Mucosa of gallbladder (tissue), 1 donor: ENCODE measurements around the gene MIB1. TPM values are rescaled to one million over a fixed set of nuclear protein-coding genes. Genes with fewer than 3 reads are reported as not detected.
"Not testable (repeated sequence)": the region's sequence is repeated elsewhere in the genome, so short reads cannot be mapped to it uniquely, and the experiment has no call there.

Experiments used
- DNase-seq: peaks from one replicate; pipeline ENCODE4 v3.0.0-alpha.2; 2020; ENCODE audit warnings: low spot score
- total RNA-seq: library from RNA; stranded (reverse); gene quantifications from one replicate; pipeline ENCODE4 v1.2.1, GENCODE V29; 2021
- donor health status: DM: no; HTN: no; CAD: no.

The MIB1 gene
- total RNA-seq = 37.9 TPM

DNA sequence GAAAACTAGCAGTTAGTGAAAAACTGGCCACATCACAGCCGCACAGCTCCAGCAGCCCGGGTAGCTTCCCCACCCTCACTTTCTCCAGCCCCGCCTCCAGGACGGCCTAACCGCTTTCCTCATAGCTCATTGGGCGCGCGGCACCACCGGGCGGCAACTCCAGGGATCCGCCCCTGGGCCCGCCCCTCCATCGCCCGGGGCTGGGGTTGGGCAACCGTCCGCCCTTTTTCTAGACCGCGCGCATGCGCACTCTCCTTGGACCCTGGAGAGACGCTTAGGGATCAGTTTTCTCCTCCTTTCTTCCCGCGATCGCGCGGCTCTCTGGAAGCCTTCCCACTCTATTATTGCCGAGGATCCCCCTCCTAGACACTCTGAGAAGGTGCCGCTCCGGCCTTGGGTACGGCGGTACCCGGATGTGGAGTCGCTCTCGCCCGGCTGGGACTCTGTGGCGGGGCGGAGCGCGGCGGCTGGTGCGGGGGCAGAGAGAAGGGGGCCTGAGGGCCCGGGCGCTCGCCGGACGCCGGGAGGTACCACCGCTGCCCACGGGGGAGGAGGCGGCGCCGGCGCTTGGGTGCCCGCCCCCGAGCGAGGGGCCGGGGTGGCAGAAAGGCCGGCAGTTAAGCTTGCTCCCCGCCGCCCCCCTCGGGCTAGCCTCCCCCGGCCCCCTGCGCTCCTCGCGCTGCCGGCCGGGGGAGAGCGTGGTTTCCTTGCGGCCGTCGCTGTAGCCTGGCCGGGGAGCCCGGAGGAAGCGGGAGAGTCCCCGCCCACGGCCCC, at the start of gene MIB1:
MIB1 (plus strand) TSS at position 255 of the 774 bp plus-strand sequence. CDS start 792 bp downstream, outside the sequence.
- peak; percentile 98 for DNase-seq

DNA sequence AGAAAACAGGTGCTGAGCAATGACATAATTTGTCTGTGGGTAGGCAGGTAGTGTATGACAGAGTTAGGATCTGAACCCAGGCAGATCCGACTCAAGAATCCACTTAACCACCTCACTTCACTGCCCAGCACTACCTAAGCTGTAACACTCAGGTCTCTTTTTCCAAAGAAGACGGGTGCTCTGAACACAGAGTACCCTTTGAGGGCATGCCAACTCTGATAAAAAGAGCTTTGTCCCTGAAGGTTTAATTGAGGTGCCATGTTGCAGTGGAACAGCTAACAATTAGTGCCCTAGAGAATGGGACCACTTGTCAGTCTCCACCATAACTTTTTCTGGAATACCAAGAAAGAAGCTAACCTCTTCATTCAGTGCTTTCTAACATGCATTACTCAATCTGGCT, 47.3 kb upstream of the MIB1 start:
- no peak for DNase-seq

DNA sequence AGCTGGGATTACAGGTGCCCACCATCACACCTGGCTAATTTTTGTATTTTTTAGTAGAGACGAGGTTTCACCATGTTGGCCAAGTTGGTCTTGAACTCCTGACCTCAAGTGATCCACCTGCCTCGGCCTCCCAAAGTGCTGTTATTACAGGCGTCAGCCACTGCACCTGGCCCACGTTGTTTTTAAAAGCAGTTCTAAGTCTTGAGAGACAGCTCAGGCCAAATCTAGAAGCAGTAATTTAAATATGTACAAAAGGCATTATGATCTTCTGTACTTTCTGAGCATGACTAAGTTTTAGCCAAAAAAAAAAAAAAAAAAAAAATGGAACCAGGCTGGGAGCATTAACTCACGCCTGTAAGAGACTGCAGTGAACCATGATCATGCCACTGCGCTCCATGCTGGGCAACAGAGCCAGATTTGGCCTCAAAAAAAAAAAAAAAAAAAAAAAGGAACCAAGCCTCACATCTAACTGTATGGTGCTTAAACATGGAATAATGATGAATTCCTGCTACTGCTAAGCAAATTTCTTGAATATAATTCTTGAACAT, 40.0 kb upstream of the MIB1 start:
- DNase-seq = no peak

DNA sequence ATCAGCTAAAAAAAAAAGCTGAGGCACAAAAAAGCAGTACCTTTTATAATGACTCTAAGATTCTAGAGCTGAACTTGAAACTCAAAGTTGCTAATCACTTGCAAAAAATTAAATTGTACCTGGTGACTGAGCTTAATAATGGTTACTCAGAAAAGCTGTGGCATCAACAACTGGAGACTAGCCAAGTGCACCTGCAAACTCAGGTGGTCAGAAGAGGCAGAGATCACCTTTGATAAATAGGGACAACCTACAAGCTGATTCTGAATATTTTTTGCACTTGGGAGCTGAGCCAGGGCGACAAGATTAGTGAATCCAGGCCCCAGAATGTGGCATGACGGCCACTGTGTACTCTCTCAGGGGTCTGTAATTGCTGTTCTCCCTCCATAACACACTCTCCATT, 39.0 kb upstream of the MIB1 start:
- no peak for DNase-seq

DNA sequence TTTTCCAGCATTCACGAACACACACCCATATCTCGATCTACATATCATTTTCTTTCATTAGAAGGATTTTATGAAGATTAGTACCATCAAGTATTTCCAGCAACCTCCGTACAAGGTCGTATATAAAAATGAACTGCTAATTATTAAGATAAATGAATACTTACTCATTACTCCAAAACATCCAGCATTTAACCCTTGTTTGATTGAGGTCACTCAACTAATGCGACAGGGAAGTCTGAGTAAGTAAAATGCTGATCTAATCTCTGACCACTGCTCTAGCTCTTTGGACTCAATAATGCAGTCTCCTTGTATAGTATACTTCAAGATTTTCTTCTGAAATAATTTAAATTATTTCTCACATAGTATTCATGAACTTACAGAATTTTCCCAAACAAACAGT, 38.0 kb upstream of the MIB1 start:
- no peak for DNase-seq

DNA sequence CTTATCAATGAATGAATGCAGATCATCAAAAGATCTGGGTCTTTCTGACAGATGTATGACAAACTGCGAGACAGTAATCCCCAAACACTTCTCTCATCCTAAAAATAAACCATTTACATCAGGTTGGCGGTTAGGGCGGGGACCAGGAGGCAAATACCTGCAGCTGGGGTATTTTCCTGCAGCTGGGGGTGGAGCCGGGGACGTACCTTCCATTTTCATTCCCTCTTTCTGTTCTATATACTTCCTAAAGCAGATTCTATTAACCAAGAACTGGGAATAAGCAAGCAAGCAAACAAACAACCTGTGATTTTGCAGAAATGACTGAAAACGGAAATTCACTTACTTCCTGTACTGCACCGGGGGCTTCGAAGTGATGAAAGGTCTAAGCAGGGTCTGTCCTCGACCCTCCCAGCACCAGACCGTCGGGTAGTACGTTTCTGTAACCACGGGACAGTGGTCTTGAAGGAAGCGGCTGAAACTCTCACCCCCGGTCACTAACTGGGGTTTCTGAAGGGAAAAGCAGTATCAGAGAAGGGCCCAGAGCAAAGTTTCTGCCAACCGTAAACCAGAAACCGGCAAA, 37.3 kb upstream of the MIB1 start:
- DNase-seq = no peak

DNA sequence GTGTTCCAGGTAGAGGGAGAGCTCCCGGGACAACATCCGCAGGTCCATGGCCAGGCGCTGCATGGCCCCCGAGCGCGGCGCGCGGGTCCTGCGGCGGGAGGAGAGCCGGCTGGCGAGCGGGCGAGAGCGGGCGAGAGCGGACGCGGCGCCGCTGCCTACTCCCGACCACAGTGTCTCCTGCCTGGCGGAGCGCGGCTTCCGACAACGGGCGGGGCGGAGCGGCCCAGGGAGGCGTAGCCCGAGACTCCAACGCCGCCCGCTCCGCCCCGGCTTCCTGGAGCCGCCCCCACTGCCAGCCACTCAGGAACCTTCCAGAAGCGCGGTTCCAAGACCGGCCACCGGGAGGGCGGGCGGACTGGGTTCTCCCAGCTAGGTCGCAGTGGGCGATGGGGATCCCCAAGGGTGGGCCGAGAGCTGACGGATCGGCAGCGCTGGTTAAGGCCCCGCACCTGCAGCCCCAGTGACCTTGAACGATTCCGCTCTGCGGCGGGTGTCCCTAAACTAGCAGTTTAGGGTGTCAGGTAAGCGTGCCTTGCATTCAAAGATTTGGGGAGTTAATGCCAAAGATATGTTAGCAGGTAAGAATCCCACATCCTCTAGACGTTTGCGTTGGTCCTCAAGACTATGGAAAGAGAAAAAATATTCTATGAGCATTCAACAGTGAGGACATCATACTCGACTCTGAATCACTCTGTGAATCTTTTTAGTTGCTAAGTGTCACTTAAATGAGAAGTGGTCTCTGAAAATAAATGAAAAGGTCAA, 35.8 kb upstream of the MIB1 start, which contains the start of gene ABHD3:
ABHD3 (minus strand) TSS at position 172 of the 762 bp plus-strand sequence; CDS start at position 63, 109 bp downstream.
- peak; percentile 94 for DNase-seq

DNA sequence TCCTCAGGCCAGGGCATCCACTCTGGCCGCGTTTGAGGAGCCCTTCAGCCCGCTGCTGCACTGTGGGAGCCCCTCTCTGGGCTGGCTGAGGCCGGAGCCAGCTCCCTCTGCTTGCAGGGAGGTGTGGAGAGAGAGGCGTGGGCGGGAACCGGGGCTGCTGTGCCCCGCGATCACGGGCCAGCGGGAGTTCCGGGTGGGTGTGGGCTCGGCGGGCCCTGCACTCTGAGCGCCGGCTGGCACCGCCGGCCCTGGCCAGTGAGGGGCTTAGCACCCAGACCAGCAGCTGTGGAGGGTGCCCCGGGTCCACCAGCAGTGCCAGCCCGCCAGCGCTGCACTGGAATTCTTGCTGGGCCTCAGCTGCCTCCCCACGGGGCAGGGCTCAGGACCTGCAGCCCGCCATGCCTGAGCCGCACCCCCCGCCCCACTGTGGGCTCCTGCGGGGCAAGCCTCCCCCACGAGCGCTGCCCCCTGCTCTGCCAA, 34.2 kb upstream of the MIB1 start:
- DNase-seq = no peak

DNA sequence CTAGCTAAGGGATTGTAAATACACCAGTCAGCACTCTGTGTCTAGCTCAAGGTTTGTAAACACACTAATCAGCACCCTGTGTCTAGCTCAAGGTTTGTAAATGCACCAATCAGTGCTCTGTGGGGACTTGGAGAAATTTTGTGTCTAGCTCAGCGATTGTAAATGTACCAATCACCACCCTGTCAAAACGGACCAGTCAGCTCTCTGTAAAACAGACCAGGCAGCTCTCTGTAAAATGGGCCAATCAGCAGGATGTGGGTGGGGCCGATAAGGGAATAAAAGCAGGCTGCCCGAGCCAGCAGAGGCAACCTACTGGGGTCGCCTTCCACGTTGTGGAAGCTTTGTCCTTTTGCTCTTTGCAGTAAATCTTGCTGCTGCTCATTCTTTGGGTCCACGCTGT, 33.5 kb upstream of the MIB1 start:
- not testable (repeated sequence) for DNase-seq

DNA sequence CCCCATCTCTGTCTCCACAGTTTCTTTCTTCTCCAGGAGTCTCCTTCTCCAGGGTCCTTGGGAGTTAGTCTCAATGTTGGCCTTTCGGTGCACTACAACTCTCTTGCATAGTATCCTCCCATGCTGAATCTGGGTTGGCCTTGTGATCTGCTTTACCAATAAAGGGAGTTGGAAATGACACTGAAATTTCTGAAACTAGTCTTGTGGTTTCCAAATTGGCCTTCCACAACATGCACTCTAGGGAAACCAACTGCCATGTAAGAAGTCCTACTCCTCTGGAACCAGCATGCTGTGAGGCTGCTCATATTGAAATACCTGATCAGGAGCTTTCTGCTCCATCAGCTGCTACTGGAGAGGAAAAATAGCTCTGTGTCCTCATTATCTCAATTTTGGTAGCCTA, 26.1 kb upstream of the MIB1 start:
- no peak for DNase-seq

DNA sequence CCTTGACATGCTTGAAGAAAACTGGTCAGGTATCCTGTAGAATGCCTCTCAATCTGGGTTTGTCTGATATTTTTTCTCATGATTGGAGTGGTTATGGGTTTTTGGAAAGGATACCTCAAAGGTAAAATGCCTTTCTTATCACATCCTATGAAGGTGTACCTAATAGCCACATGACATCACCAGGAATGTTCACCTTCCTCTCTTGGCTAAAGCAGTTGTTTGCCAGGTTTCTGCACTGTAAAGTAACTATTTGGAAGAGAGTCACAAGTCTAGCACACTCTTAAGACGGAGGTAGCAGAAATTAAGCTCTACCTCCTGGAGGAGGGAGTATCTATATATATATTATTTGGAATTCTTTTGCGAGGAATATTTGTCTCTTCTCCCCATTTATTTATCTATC, 17.9 kb upstream of the MIB1 start:
- DNase-seq = no peak

DNA sequence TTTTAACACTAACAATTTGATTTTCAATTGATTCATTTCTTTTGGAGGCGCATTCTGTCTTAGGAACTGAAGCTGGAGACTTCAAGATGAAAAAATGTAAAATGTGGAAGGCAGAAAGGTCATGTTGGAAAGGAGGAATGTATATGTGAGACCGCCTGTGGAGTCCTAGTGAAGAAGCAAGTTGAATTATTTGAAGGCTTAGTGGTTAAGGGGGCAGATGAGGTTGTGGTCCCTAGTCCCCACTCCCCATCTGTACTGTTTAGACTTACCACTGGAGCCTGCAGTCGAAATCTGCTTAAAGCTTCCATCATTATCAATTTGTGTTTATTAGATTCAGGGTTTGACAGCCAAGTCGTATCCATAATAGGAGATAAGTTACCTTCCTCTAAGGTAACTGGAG, 15.4 kb upstream of the MIB1 start:
- no peak for DNase-seq

DNA sequence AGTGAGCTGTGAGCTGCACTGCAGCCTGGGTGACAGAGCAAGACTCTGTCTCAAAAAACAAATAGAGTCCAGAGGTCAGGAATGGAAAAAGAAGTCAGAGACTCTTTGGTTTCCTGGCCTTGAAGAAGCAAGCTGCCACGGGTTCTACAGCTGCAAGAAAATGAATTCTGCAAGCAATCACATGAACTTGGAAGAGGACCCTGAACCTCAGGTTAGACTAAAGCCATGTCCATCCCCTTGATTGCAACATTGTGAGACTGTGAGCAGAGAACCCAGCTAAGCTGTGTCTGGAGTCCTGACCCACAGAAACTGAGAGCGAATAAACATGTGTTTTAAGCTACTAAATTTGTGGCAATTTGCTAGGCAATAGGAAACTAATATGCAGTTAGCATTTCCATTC, 12.9 kb upstream of the MIB1 start:
- DNase-seq = no peak

DNA sequence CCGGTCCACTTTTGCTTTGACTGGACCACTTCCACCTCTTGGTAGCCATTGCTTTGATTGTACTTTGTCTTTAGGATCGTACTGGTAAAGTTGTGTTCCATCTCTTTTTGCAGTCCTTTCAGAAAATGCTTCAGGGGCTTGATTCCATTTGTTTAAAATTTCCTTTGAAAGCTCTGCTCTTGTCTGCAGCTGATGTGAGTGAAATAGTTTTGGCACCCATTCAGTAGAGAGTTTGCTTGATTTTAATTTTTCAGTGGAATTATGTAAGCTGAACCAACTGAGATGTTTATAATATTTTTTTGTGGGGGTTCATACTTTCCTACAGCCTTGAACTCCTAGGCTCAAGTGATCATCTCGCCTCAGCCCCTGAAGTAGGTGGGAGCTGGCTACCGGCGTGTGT, 7.6 kb upstream of the MIB1 start:
- DNase-seq = no peak

DNA sequence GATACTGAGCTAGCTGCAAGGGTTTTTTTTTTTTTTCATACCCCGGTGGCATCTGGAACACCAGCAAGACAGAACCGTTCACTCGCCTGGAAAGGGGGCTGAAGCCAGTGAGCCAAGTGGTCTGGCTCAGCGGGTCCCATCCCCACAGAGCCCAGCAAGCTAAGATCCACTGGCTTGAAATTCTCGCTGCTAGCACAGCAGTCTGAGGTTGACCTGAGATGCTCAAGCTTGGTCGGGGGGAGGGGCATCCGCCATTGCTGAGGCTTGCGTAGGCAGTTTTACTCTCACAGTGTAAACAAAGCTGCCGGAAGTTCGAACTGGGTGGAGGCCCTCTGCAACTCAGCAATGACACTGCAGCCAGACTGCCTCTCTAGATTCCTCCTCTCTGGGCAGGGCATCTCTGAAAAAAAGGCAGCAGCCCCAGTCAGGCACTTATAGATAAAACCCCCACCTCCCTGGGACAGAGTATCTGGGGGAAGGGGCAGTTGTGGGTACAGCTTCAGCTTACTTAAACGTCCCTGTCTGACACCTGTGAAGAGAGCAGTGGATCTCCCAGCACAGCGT, 5.1 kb upstream of the MIB1 start:
- DNase-seq = peak; percentile 67

DNA sequence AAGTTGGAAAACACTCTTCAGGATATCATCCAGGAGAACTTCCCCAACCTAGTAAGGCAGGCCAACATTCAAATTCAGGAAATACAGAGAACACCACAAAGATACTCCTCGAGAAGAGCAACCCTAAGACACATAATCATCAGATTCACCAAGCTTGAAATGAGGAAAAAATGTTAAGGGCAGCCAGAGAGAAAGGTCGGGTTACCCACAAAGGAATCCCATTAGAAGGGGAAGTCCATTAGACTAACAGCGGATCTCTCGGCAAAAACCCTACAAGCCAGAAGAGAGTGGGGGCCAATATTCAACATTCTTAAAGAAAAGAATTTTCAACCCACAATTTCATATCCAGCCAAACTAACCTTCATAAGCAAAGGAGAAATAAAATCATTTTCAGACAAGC, 3.7 kb upstream of the MIB1 start:
- not testable (repeated sequence) for DNase-seq

DNA sequence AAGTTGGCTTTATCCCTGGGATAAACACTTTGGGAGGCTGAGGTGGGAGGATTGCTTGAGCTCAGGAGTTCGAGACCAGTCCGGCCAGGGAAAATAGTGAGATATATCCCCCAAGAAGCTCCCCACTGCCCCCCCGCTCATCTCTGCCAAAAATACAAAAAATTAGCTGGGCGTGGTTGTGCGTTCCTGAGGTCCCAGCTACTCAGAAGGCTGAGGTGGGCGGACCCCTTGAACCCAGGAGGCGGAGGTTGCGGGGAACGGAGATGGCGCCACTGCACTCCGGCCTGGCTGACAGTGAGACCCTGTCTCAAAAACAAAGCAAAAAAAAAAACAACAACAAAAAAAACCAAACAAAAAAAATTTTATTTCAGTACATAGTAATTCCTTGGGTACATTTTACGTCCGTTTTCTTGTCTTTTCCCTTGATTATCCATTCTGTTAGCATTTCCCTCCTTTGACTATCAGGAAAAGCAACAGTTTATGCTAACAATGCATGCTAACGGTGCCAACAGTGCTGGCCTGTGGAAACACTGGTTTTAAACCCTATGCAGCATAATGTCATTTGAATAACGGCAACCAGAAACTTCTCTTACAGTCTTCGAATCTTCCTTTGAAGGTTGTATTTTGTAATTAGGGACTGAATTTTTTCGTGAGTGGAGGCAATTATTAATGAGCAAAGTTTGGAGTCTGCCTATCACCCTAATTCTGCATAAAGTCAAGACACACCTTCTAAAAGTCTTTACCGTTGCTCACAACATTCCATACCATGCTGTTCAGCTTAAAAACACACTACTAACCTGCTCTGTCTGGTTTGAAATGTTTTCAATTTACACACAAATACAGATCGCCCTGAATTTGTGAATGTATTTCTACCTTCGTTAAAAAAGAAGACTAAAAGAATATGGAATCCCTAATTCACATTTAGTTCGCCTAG, 721 bp upstream of the MIB1 start:
- DNase-seq = no peak

DNA sequence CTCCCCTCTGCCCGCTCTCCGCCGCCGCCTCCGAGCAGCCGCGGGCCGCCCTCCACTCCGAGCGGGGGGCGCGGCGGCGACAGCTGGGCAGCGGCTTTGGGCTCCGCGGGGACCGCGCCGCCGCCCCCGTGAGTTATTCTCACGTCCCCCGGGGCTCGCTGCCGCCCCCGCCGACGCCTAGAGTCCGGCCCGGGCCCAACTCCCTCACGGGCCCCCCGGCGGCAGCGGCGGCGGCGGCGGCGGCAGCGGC, 645 bp downstream of the MIB1 start:
- no peak for DNase-seq

DNA sequence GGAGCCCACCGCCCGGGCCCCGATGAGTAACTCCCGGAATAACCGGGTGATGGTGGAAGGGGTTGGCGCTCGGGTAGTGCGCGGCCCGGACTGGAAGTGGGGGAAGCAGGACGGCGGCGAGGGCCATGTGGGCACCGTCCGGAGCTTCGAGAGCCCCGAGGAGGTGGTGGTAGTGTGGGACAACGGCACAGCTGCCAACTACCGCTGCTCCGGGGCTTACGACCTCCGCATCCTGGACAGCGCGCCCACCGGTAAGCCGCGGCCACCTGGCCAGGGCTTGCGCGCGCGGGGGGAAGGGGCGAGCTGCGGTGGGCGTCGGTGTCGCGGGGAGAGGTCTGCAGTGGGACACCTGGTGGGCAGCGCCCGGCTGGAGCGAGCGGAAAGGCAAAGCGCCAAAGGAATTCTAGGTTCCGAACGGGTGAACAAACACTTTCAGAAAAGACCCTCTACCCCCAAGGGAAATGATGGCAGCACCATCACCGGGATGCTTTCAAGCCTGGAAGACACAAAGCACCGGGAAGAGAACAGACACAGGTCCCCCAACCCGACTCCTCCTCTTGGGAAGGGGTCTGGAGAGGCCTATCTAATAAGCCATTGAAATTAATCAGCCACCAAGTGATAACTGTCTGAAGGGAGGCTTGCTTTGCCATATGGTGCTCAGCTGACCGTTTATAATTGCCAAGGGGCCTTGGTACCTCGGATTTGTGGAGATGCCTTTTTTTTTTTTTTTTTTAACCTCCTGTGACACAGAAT, 1.1 kb downstream of the MIB1 start:
- DNase-seq = no peak

DNA sequence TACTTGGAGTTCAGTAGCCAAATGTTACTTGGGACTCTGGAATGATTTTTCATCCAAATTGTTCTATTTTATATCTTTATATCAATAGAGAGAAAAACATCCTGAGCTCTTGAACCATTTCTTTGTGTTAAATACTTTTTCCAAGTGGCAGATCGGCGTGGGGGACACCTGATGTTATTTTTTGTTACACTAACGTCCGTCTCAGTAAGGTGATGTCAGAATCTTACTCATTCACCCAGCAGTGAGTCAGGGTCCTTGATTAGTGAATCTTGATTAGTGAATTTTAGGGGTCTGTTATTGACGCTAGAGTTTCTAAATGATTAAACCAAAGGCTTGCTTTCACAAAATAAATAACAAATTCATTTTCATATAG, 1.7 kb downstream of the MIB1 start:
- no peak for DNase-seq
